ENCODE data around the gene DEPDC1B.

Gene DEPDC1B

DNA sequence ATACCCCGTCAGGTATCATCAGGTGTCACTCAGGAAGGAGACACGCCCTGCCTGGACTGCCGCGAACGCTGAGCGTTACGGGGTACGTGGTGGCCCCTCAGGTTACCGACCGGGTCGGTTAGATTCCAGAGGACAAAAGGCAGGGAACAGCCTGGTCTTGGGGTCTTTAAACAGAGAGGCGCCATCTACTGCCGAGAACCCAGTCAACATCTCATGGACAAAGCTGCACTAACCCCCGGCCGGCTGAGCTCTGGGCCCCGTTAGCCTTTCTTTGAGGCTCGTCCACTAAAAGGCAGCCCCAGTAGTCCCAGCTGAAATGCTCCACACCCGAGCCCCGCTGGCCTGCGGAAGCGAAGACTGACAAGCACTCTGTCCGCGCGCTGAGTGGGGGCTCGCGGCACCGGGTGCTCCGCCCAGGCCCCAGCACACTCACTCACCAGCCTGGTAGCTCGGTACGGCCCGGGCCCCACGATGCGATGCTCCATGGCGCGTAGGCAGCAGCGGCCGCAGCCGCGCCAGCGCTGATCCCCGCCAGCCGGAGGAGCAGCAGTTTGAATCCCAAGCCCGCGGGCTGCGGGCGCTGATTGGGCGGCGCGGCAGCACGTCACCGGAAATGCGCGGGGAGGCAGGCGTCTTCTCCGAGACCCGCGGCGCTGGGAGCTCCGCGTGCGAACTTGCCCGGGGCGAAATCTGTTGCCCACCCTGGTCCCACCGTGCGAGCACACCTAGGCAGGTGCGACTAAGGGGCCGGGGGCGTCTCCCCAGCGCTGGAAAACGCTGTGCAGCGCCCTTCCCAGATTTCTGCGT is at the start of gene DEPDC1B (continued):
- TF ChIP-seq MZF1 (tag by site-specific recombination; IDR thresholded peaks at IDR 0.05; ENCODE audit: borderline replicate concordance) (peak; percentile 90), ZNF24 (tag by site-specific recombination; IDR thresholded peaks at IDR 0.05) (peak; percentile 76; the same call in 1 of the 2 replicates), ZNF121 (tag by site-specific recombination; IDR thresholded peaks at IDR 0.05) (no peak), ZNF600 (tag by site-specific recombination; IDR thresholded peaks at IDR 0.05) (peak; percentile 92), ZNF521 (tag by site-specific recombination; IDR thresholded peaks at IDR 0.05) (no peak), ZNF623 (tag by site-specific recombination; IDR thresholded peaks at IDR 0.05) (no peak; the same call in 1 of the 2 replicates), EGR2 (tag by site-specific recombination; IDR thresholded peaks at IDR 0.05; ENCODE audit: low read depth) (peak; percentile 70), ZNF585B (tag by site-specific recombination; IDR thresholded peaks at IDR 0.05) (no peak)
- TF ChIP-seq, protein P1, sequence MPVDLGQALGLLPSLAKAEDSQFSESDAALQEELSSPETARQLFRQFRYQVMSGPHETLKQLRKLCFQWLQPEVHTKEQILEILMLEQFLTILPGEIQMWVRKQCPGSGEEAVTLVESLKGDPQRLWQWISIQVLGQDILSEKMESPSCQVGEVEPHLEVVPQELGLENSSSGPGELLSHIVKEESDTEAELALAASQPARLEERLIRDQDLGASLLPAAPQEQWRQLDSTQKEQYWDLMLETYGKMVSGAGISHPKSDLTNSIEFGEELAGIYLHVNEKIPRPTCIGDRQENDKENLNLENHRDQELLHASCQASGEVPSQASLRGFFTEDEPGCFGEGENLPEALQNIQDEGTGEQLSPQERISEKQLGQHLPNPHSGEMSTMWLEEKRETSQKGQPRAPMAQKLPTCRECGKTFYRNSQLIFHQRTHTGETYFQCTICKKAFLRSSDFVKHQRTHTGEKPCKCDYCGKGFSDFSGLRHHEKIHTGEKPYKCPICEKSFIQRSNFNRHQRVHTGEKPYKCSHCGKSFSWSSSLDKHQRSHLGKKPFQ (tag by site-specific recombination; IDR thresholded peaks at IDR 0.05), result peak; percentile 93
- TF ChIP-seq, protein P2, sequence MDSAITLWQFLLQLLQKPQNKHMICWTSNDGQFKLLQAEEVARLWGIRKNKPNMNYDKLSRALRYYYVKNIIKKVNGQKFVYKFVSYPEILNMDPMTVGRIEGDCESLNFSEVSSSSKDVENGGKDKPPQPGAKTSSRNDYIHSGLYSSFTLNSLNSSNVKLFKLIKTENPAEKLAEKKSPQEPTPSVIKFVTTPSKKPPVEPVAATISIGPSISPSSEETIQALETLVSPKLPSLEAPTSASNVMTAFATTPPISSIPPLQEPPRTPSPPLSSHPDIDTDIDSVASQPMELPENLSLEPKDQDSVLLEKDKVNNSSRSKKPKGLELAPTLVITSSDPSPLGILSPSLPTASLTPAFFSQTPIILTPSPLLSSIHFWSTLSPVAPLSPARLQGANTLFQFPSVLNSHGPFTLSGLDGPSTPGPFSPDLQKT (IDR thresholded peaks at IDR 0.05; ENCODE audit: borderline replicate concordance, low read depth, low read length), result peak; percentile 38; the same call in 1 of the 2 replicates
- TF ChIP-seq, protein P3, sequence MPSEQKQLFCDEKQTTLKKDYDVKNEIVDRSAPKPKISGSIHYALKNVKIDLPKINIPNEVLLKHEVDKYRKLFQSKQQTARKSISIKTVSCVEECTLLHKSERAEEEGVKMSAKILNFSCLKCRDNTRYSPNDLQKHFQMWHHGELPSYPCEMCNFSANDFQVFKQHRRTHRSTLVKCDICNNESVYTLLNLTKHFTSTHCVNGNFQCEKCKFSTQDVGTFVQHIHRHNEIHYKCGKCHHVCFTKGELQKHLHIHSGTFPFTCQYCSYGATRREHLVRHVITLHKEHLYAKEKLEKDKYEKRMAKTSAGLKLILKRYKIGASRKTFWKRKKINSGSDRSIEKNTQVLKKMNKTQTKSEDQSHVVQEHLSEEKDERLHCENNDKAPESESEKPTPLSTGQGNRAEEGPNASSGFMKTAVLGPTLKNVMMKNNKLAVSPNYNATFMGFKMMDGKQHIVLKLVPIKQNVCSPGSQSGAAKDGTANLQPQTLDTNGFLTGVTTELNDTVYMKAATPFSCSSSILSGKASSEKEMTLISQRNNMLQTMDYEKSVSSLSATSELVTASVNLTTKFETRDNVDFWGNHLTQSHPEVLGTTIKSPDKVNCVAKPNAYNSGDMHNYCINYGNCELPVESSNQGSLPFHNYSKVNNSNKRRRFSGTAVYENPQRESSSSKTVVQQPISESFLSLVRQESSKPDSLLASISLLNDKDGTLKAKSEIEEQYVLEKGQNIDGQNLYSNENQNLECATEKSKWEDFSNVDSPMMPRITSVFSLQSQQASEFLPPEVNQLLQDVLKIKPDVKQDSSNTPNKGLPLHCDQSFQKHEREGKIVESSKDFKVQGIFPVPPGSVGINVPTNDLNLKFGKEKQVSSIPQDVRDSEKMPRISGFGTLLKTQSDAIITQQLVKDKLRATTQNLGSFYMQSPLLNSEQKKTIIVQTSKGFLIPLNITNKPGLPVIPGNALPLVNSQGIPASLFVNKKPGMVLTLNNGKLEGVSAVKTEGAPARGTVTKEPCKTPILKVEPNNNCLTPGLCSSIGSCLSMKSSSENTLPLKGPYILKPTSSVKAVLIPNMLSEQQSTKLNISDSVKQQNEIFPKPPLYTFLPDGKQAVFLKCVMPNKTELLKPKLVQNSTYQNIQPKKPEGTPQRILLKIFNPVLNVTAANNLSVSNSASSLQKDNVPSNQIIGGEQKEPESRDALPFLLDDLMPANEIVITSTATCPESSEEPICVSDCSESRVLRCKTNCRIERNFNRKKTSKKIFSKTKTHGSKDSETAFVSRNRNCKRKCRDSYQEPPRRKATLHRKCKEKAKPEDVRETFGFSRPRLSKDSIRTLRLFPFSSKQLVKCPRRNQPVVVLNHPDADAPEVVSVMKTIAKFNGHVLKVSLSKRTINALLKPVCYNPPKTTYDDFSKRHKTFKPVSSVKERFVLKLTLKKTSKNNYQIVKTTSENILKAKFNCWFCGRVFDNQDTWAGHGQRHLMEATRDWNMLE (tag by site-specific recombination; conservative IDR thresholded peaks at IDR 0.05; ENCODE audit: low read depth), result peak; percentile 51

DNA sequence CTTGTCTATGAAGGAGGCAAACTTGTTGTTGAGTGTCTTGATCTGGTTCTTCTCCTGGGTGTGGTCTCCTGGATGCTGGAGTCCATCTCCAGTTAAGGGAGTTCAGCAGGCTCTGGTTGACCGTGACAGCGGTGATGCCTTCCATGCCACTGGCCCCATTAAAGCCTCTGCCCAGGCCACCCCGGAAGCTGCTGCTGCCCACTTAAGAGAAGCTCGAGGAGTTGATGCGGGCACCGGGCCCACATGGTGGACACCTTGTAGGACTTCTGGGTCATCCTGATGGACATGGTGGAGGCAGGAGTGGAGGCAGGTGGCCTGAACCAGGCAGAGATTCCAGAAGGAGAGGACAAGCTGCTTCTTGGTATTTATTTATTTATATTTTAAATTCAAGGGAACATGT is 44.7 kb upstream of the DEPDC1B start:
- Histone ChIP-seq H3K4me3 (ENCODE audit: low read depth, low read length) (no peak overlapping the region), H3K4me1 (ENCODE audit: control insufficient read depth, insufficient read depth, low read length) (no peaks in the 10 kb centered on the region), H3K36me3 (ENCODE audit: control insufficient read depth in 2 of 2, insufficient read depth in 1 of 2, low read length in 2 of 2) (no peaks in the 10 kb centered on the region), H3K27ac (ENCODE audit: extremely low read depth, low read depth, low read length) (no peak overlapping the region), H3K9me3 (ENCODE audit: control insufficient read depth, insufficient read depth, low read depth, low read length) (no peaks in the 10 kb centered on the region)
- ChIA-PET POLR2A (no interaction called here), CTCF (interaction anchor here (0.6 kb wide), 1 partner anchor 56 kb away, joined by 3 read pairs; no protein-coding TSS in a partner anchor)
- TF ChIP-seq KLF7 (tag by site-specific recombination; IDR thresholded peaks at IDR 0.05; ENCODE audit: borderline replicate concordance) (no peak), YY1 (tag by site-specific recombination; IDR thresholded peaks at IDR 0.05) (no peak), ZNF792 (tag by site-specific recombination; IDR thresholded peaks at IDR 0.05) (no peak), ZNF837 (tag by site-specific recombination; IDR thresholded peaks at IDR 0.05) (no peak), ZNF670 (tag by site-specific recombination; IDR thresholded peaks at IDR 0.05; ENCODE audit: low read depth) (no peak), GLI2 (tag by site-specific recombination; IDR thresholded peaks at IDR 0.05; ENCODE audit: borderline replicate concordance, low read depth) (no peak), MZF1 (tag by site-specific recombination; IDR thresholded peaks at IDR 0.05; ENCODE audit: borderline replicate concordance) (no peak), ZNF266 (tag by site-specific recombination; IDR thresholded peaks at IDR 0.05; ENCODE audit: low read depth) (no peak), ZNF16 (tag by site-specific recombination; IDR thresholded peaks at IDR 0.05; ENCODE audit: low read depth) (no peak)
- TF ChIP-seq, protein P4, sequence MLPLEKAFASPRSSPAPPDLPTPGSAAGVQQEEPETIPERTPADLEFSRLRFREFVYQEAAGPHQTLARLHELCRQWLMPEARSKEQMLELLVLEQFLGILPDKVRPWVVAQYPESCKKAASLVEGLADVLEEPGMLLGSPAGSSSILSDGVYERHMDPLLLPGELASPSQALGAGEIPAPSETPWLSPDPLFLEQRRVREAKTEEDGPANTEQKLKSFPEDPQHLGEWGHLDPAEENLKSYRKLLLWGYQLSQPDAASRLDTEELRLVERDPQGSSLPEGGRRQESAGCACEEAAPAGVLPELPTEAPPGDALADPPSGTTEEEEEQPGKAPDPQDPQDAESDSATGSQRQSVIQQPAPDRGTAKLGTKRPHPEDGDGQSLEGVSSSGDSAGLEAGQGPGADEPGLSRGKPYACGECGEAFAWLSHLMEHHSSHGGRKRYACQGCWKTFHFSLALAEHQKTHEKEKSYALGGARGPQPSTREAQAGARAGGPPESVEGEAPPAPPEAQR (tag by site-specific recombination; IDR thresholded peaks at IDR 0.05), result no peak
- TF ChIP-seq, protein P5, sequence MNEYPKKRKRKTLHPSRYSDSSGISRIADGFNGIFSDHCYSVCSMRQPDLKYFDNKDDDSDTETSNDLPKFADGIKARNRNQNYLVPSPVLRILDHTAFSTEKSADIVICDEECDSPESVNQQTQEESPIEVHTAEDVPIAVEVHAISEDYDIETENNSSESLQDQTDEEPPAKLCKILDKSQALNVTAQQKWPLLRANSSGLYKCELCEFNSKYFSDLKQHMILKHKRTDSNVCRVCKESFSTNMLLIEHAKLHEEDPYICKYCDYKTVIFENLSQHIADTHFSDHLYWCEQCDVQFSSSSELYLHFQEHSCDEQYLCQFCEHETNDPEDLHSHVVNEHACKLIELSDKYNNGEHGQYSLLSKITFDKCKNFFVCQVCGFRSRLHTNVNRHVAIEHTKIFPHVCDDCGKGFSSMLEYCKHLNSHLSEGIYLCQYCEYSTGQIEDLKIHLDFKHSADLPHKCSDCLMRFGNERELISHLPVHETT (tag by site-specific recombination; IDR thresholded peaks at IDR 0.05), result no peak
- TF ChIP-seq, protein P1 (tag by site-specific recombination; IDR thresholded peaks at IDR 0.05), result no peak
- TF ChIP-seq, protein P6, sequence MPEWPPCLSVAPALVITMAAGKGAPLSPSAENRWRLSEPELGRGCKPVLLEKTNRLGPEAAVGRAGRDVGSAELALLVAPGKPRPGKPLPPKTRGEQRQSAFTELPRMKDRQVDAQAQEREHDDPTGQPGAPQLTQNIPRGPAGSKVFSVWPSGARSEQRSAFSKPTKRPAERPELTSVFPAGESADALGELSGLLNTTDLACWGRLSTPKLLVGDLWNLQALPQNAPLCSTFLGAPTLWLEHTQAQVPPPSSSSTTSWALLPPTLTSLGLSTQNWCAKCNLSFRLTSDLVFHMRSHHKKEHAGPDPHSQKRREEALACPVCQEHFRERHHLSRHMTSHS (tag by site-specific recombination; IDR thresholded peaks at IDR 0.05), result no peak
